Measurements from ENCODE around the gene LGALSL. TPM values are rescaled to one million over a fixed set of nuclear protein-coding genes. Genes with fewer than 3 reads are reported as not detected.

The LGALSL gene
- total RNA-seq, 1 experiment from 2014 or later: 23.8 TPM

- no peak overlapping the region for H3K27ac ChIP-seq (ENCODE audit: insufficient read length, low read depth, low read length)
- no peaks in the 10 kb centered on the region for H4K20me1 ChIP-seq (ENCODE audit: control insufficient read depth, insufficient read depth, insufficient read length)
- no peaks in the 10 kb centered on the region for H3K9me3 ChIP-seq (ENCODE audit: control insufficient read depth, low read depth, low read length)
- H3K4me1 ChIP-seq (ENCODE audit: insufficient read depth, low read length): no peaks in the 10 kb centered on the region
- no peak overlapping the region for H3K14ac ChIP-seq (ENCODE audit: insufficient read depth, low read length)
- no peaks in the 10 kb centered on the region; a peak in 1 of 7 replicates for H3K36me3 Mint-ChIP-seq (ENCODE audit: insufficient read depth in 1 of 3, low read depth in 3 of 3)
- H3K9ac ChIP-seq (ENCODE audit: extremely low read depth, insufficient read length, low read length): no peak overlapping the region
- no peak overlapping the region for H3K56ac ChIP-seq (ENCODE audit: insufficient read length, low read depth, low read length)
- H3K4me1 Mint-ChIP-seq: peaks cover 4 to 9% of the 10 kb centered on the region in 2 experiments
- H2BK15ac ChIP-seq (ENCODE audit: low read depth, low read length): no peak overlapping the region
- no peak for TF ChIP-seq CTCF (conservative IDR thresholded peaks at IDR 0.05)
- no peaks in the 10 kb centered on the region for H3K9me3 Mint-ChIP-seq
- no peaks in the 10 kb centered on the region for H3K23me2 ChIP-seq (ENCODE audit: insufficient read length, low read depth, low read length, poor library complexity, severe bottlenecking)
- no peaks in the 10 kb centered on the region for H3K79me2 ChIP-seq (ENCODE audit: insufficient read depth, low read length)
- no CpG with 5 or more reads among the region's 1 CpG for whole genome bisulfite sequencing (ENCODE audit: extremely low coverage, insufficient read length, low lambda C conversion rate)
- DNase-seq: no peak
- no peak overlapping the region for H2AK5ac ChIP-seq (ENCODE audit: insufficient read length, low read length)
- H2BK20ac ChIP-seq (ENCODE audit: low read depth, low read length, poor library complexity, severe bottlenecking): no peak overlapping the region
- no peak overlapping the region for H3K4ac ChIP-seq (ENCODE audit: low read depth, low read length)
- H4K91ac ChIP-seq (ENCODE audit: insufficient read length, low read depth, low read length): no peak overlapping the region
- no peak overlapping the region; a peak in 1 of 7 replicates for H3K27ac Mint-ChIP-seq
- H2AFZ ChIP-seq (ENCODE audit: low read length): no peak overlapping the region
- H3K18ac ChIP-seq (ENCODE audit: insufficient read length, low read depth, low read length): no peak overlapping the region
- no peak overlapping the region for H3K23ac ChIP-seq (ENCODE audit: insufficient read length, low read depth, low read length)
- peaks cover 1% of the 10 kb centered on the region; the same call in 1 of the 2 replicates for H3K27me3 Mint-ChIP-seq (ENCODE audit: low read depth)
- H2BK120ac ChIP-seq (ENCODE audit: low read depth, low read length, poor library complexity, severe bottlenecking): no peak overlapping the region
- H3K79me1 ChIP-seq (ENCODE audit: insufficient read depth, low read depth, low read length, poor library complexity, severe bottlenecking): no peaks in the 10 kb centered on the region
- H3K4me2 ChIP-seq (ENCODE audit: insufficient read depth, insufficient read length, low read length): no peak overlapping the region
- no peak overlapping the region for H2BK5ac ChIP-seq (ENCODE audit: insufficient read length, low read length)
- H3T11ph ChIP-seq (ENCODE audit: low read length): no peak overlapping the region
- H4K8ac ChIP-seq (replicated peaks; ENCODE audit: insufficient read length, low read depth, low read length): no peak overlapping the region
- H2BK12ac ChIP-seq (ENCODE audit: insufficient read length, low read depth, low read length): no peak overlapping the region
- no peak overlapping the region for H3K4me3 Mint-ChIP-seq
- H4K5ac ChIP-seq (ENCODE audit: insufficient read length, low read depth, low read length): no peak overlapping the region
- no peaks in the 10 kb centered on the region for H3K27me3 ChIP-seq (ENCODE audit: insufficient read depth, low read length)
Observed at GRCh38 chr2:64422466-64422865, 31.5 kb upstream of the LGALSL start.

All from H9 (cell line).